Measurements from ENCODE around the gene SPG7. TPM values are rescaled to one million over a fixed set of nuclear protein-coding genes. Genes with fewer than 3 reads are reported as not detected.
A peak's percentile ranks its signal among the peaks of the same experiment; 100 is the strongest.

SPG7 gene
- polyA plus RNA-seq, 2 of the 4 experiments (the other 2 are of a cell fraction), result 53.2 to 73.2 TPM

DNA sequence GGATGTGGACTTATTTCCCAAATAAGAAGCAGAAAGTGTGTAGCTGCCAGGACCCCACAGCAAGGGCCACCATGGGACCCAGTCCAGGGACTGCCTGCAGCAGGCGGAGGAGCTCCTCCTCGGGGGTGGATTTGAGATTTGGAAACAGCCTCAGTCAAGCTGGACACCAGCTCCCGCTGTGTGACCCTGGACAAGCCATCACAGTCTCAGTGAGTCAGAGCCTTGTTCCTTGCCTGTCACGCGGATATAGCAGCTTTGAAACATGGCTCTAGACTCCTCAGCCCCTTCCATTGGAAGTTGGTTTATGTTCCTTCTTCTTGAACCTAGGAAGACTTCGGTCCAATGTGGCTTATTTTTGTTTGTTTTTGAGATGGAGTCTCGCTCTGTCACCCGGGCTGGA, 92.8 kb downstream of the SPG7 start (continued):
- no peak for TF ChIP-seq MAZ (IDR thresholded peaks at IDR 0.05; ENCODE audit: borderline replicate concordance, low read depth, low read length)

DNA sequence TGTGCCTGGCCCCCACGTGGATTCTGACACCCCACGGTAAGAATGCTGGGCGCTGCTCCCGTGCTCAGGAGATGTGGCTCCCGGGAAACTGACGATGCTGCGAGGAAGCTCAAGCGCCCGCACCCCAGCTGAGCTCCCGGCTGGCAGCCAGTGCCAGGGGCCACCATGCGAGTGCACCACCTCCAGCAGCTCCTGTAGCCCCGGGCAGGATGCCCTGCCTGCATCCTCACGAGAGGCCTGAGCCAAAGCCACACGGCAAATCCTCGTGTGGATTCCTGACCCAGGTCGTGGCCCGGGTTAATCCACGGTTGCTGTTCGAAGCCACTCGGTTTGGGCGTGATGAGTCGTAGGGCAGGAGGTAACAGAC, 93.7 kb downstream of the SPG7 start:
- H3K4me2 ChIP-seq, result peak overlapping the region; percentile 54
- peak overlapping the region; percentile 23 to 76; a peak in 4 of 6 replicates for H3K27ac ChIP-seq
- no peak overlapping the region for H3K4me3 ChIP-seq
- 75% methylated on average over 20 of the region's 22 CpGs for WGBS (ENCODE audit: missing lambda C conversion rate)
- TF ChIP-seq ATOH8 (CRISPR knock-in tag; IDR thresholded peaks at IDR 0.05; ENCODE audit: low read depth) (no peak), ZC3H11A (IDR thresholded peaks at IDR 0.05) (no peak), ZFP36 (IDR thresholded peaks at IDR 0.05; ENCODE audit: borderline replicate concordance, partially characterized antibody) (no peak), RFX5 (IDR thresholded peaks at IDR 0.05) (no peak), ZSCAN20 (CRISPR knock-in tag; IDR thresholded peaks at IDR 0.05) (no peak)
- peaks cover 30% of the 10 kb centered on the region for H3K4me1 ChIP-seq
- ChIA-PET POLR2A (interaction anchor here (0.7 to 1.5 kb wide), 2 partner anchors 31 to 308 kb away, joined by 4 to 6 read pairs; no protein-coding TSS in a partner anchor), CTCF (interaction anchor here (0.8 to 4.2 kb wide), 11 partner anchors 12 to 259 kb away, joined by 3 to 49 read pairs (median 3); partner anchors contain the start of genes CPNE7 and DPEP1)
- no peaks in the 10 kb centered on the region for H3K9me3 ChIP-seq
- no peak for ATAC-seq
- no peak for FAIRE-seq
- DNase-seq (ENCODE audit: low read depth in 1 of 2, low spot score in 1 of 2), result no peak

DNA sequence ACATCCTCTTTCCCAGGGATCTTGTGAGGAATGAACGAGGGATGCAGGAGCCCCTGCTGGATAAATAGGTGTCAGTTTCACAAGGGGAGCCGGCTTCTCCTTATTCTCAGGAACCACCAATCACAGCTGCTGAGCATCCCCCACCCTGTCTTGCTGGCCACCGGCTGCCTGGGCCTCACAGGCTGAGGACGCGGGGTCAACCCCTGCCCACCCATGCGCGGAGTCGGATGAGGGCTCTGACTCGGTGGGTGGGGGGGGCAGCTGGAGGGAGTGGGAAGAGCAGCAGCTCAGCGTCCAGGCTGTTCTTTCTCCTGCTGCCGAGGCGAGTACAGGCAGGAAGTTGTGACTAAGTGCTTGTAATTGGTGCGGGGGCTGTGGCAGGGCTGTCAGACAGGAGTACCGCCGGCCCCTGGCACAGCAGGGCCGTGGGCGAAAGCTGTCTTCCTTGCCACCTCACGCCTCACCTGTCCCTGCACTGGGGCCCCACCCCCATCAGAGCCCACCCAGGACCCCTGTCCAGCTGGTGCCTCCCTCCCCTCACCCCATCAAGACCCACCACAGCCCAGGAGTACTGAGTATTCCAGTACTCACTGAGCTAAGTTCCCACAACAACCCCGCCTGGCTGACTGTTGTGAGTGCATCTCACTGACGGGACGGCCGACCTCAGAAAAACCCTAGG, 94.2 kb downstream of the SPG7 start:
- peak overlapping the region; percentile 54 for H3K4me2 ChIP-seq
- CTCF ChIA-PET, result interaction anchor here (0.8 to 4.2 kb wide), 11 partner anchors 12 to 259 kb away, joined by 3 to 49 read pairs (median 3); partner anchors contain the start of genes CPNE7 and DPEP1
- peak overlapping the region; percentile 23 to 76; a peak in 4 of 6 replicates for H3K27ac ChIP-seq
- 14% methylated on average over 16 of the region's 22 CpGs for WGBS (ENCODE audit: missing lambda C conversion rate)
- H3K9me3 ChIP-seq, result no peaks in the 10 kb centered on the region
- FAIRE-seq, result no peak
- peaks cover 30% of the 10 kb centered on the region for H3K4me1 ChIP-seq
- POLR2A ChIA-PET, result interaction anchor here (1.5 kb wide), 1 partner anchor 31 kb away, joined by 6 read pairs; no protein-coding TSS in a partner anchor
- peak; percentile 55 to 56 for DNase-seq (ENCODE audit: low read depth in 1 of 2, low spot score in 1 of 2)
- ATAC-seq, result peak; percentile 65 to 71
- no peak overlapping the region for H3K4me3 ChIP-seq
- no peak for TF ChIP-seq ZSCAN20 (CRISPR knock-in tag; IDR thresholded peaks at IDR 0.05)
- no peak for TF ChIP-seq CBX8 (IDR thresholded peaks at IDR 0.05)
- TF ChIP-seq GATA3 (IDR thresholded peaks at IDR 0.05; ENCODE audit: borderline replicate concordance), result no peak
- no peak for TF ChIP-seq HMGXB4 (CRISPR knock-in tag; IDR thresholded peaks at IDR 0.05; ENCODE audit: borderline replicate concordance)
- no peak for TF ChIP-seq RCOR1 (IDR thresholded peaks at IDR 0.05; ENCODE audit: low read depth, low read length)
- no peak for TF ChIP-seq RFX5 (IDR thresholded peaks at IDR 0.05)

GRCh38 chr16:89602952-89603590, 94.9 kb downstream of the SPG7 start:
- CTCF ChIA-PET, result interaction anchor here (0.8 to 4.2 kb wide), 9 partner anchors 12 to 97 kb away, joined by 3 to 49 read pairs (median 3); partner anchors contain the start of genes CPNE7 and DPEP1
- TF ChIP-seq TFCP2L1 (CRISPR knock-in tag; IDR thresholded peaks at IDR 0.05), result no peak
- no peak for FAIRE-seq
- WGBS (ENCODE audit: missing lambda C conversion rate), result 87% methylated on average over 2 of the region's 5 CpGs
- Histone ChIP-seq H3K9me3 (no peaks in the 10 kb centered on the region), H3K27ac (peak overlapping the region in 1 of 2 experiments; percentile 76; a peak in 3 of 6 replicates), H3K4me3 (no peak overlapping the region), H3K4me1 (peaks cover 28% of the 10 kb centered on the region), H3K4me2 (peak overlapping the region; percentile 54)
- ATAC-seq, result peak; percentile 3 to 9; a peak in 3 of 6 replicates
- POLR2A ChIA-PET, result interaction anchor here (1.5 kb wide), 1 partner anchor 30 kb away, joined by 6 read pairs; no protein-coding TSS in a partner anchor
- DNase-seq (ENCODE audit: low read depth in 1 of 2, low spot score in 1 of 2), result no peak

DNA sequence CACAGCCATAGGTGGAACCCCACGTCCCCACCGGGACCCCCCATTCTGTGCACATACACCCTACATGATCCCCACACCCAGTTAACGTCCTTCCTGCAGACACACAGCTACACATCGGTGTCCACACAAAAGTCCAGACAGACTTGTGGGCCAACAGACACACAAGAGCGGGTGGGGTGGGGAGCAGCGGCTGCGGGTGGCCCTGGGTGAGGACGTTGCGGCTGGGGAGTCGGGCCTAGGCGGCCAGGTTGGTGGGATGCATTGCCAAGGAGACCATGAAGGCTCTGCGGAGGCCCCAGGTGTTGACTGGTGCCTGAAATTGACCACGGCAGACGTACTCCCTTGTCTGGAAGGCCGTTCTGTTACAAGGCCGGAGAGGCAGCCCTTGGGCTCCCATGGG, 96.6 kb downstream of the SPG7 start:
- H3K9me3 ChIP-seq, result no peaks in the 10 kb centered on the region
- FAIRE-seq, result no peak
- H3K4me2 ChIP-seq, result no peak overlapping the region
- DNase-seq (ENCODE audit: low read depth in 1 of 2, low spot score in 1 of 2), result no peak
- ATAC-seq, result no peak
- CTCF ChIA-PET, result interaction anchor here (2.1 kb wide), 1 partner anchor 11 kb away, joined by 14 read pairs; no protein-coding TSS in a partner anchor
- H3K27ac ChIP-seq, result no peak overlapping the region
- 82% methylated on average over 15 of the region's 16 CpGs for WGBS (ENCODE audit: missing lambda C conversion rate)
- no peak for TF ChIP-seq PHF8 (IDR thresholded peaks at IDR 0.05; ENCODE audit: borderline replicate concordance, low read depth)
- TF ChIP-seq KDM5A (IDR thresholded peaks at IDR 0.05), result no peak
- TF ChIP-seq CBX2 (IDR thresholded peaks at IDR 0.05; ENCODE audit: borderline replicate concordance, low read depth), result no peak
- no peak for TF ChIP-seq RAD21 (conservative IDR thresholded peaks at IDR 0.05 in 1 of 2, IDR thresholded peaks at IDR 0.05 in 1 of 2)
- TF ChIP-seq CTCF (IDR thresholded peaks at IDR 0.05), result no peak
- no peak for TF ChIP-seq SREBF2 (IDR thresholded peaks at IDR 0.05)
- no peak for TF ChIP-seq ZFP36 (IDR thresholded peaks at IDR 0.05; ENCODE audit: borderline replicate concordance, partially characterized antibody)
- no peak for TF ChIP-seq EHF (CRISPR knock-in tag; IDR thresholded peaks at IDR 0.05)
- TF ChIP-seq KDM1A (IDR thresholded peaks at IDR 0.05; ENCODE audit: low read depth), result no peak
- H3K4me3 ChIP-seq, result no peak overlapping the region
- peaks cover 29% of the 10 kb centered on the region for H3K4me1 ChIP-seq
- POLR2A ChIA-PET, result no interaction called here
